HepG2 (cell line): ENCODE data around the gene FAM114A2. TPM values are rescaled to one million over a fixed set of nuclear protein-coding genes. Genes with fewer than 3 reads are reported as not detected.

Experiments
- MZF1 ChIP-seq: sonication (generic); formaldehyde crosslinking; IDR thresholded peaks from 2 replicates; pipeline ENCODE4 v1.8.1; 2023; ENCODE audit warnings: mild to moderate bottlenecking, missing genetic modification reagents, borderline replicate concordance
- RARG ChIP-seq: sonication (generic); formaldehyde crosslinking; IDR thresholded peaks from 2 replicates; pipeline ENCODE4 v1.4.0; 2020; ENCODE audit warnings: low read depth, mild to moderate bottlenecking, missing genetic modification reagents
- SRSF1 ChIP-seq: fragments of 200-400 bp; formaldehyde crosslinking; optimal IDR thresholded peaks from 2 replicates; pipeline ENCODE3; 2017; ENCODE audit warnings: mild to moderate bottlenecking, low read depth, low read length, moderate library complexity
- ZNF143 ChIP-seq: sonication (generic); formaldehyde crosslinking; IDR thresholded peaks from 2 replicates; pipeline ENCODE4 v1.4.0; 2020; ENCODE audit warnings: missing genetic modification reagents
- ZNF235 ChIP-seq: sonication (generic); formaldehyde crosslinking; IDR thresholded peaks from 2 replicates; pipeline ENCODE4 v1.8.1; 2023; ENCODE audit warnings: mild to moderate bottlenecking, missing genetic modification reagents, borderline replicate concordance
- ZNF747 ChIP-seq: sonication (generic); formaldehyde crosslinking; IDR thresholded peaks from 2 replicates; pipeline ENCODE4 v1.8.1; 2023; ENCODE audit warnings: missing genetic modification reagents, mild to moderate bottlenecking, borderline replicate concordance
- polyA plus RNA-seq, 8 experiments: library from polyadenylated mRNA; depleted of rRNA in 3 of 8; stranded (reverse) in 7 of 8; unstranded in 1 of 8; fragments of >200 nt; fragmentation: Illumina TruSeq in 4 of 8; extraction: Trizol in 4 of 8; gene quantifications; 2 replicates each; pipeline versions ENCODE4 v1.2.1 to v1.2.3, GENCODE V29; 2011 to 2016; ENCODE audit warnings: low read depth in 4 of 8, missing spikeins in 1 of 8, mixed read lengths in 1 of 8; ENCODE audit not compliant: insufficient read depth in 1 of 8
- total RNA-seq, 5 experiments: library from RNA; depleted of rRNA; stranded (reverse); fragments of >200 nt; fragmentation: Illumina TruSeq; extraction: Trizol; gene quantifications; 2 replicates each; pipeline ENCODE4 v1.2.3, GENCODE V29; 2016; ENCODE audit warnings: low read depth in 1 of 5
- TF ChIP-seq, protein P1 (sequence below): IDR thresholded peaks from 2 replicates; pipeline ENCODE4 v1.6.1; 2012; ENCODE audit warnings: low read length, improper control_type of control experiment
- TF ChIP-seq, protein P2 (sequence below): sonication (generic); formaldehyde crosslinking; IDR thresholded peaks from 2 replicates; pipeline ENCODE4 v1.4.0; 2020; ENCODE audit warnings: mild to moderate bottlenecking, missing genetic modification reagents

Gene FAM114A2
- total and polyA plus RNA-seq, 2 of the 13 experiments (the other 11 are each of a cell fraction or from before 2014, with no cell fraction given), result 6.9 to 11.4 TPM

DNA sequence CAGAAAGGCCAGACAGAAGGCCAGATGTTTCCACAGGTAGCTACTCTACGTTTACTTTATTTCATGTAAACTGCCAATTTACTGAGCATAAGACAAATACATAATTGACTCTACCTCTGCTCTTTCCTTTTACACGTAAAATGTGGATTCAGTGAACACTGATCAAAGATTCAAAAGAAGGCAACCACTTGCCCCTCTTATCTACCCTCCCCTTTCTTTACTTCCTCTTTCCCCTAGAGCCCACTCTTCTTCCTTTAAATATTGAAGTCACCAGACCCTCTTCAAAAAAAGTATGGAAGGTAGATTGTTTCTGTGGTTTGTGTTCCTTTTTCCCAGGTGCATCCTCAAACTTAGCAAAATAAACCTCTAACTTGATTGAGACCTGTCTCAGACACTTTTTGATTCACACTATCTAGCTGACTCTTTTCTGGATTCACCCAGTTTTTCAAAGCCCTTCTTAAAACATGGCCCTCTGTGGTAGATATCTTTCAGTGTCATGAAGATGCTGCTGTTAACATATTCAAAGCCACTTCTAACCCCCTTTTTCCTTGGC, 6.7 kb downstream of the FAM114A2 start (continued):
- no peak for TF ChIP-seq RARG (CRISPR knock-in tag)
- TF ChIP-seq MZF1, result no peak
- TF ChIP-seq, protein P1, sequence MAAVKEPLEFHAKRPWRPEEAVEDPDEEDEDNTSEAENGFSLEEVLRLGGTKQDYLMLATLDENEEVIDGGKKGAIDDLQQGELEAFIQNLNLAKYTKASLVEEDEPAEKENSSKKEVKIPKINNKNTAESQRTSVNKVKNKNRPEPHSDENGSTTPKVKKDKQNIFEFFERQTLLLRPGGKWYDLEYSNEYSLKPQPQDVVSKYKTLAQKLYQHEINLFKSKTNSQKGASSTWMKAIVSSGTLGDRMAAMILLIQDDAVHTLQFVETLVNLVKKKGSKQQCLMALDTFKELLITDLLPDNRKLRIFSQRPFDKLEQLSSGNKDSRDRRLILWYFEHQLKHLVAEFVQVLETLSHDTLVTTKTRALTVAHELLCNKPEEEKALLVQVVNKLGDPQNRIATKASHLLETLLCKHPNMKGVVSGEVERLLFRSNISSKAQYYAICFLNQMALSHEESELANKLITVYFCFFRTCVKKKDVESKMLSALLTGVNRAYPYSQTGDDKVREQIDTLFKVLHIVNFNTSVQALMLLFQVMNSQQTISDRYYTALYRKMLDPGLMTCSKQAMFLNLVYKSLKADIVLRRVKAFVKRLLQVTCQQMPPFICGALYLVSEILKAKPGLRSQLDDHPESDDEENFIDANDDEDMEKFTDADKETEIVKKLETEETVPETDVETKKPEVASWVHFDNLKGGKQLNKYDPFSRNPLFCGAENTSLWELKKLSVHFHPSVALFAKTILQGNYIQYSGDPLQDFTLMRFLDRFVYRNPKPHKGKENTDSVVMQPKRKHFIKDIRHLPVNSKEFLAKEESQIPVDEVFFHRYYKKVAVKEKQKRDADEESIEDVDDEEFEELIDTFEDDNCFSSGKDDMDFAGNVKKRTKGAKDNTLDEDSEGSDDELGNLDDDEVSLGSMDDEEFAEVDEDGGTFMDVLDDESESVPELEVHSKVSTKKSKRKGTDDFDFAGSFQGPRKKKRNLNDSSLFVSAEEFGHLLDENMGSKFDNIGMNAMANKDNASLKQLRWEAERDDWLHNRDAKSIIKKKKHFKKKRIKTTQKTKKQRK, result no peak
- TF ChIP-seq, protein P2, sequence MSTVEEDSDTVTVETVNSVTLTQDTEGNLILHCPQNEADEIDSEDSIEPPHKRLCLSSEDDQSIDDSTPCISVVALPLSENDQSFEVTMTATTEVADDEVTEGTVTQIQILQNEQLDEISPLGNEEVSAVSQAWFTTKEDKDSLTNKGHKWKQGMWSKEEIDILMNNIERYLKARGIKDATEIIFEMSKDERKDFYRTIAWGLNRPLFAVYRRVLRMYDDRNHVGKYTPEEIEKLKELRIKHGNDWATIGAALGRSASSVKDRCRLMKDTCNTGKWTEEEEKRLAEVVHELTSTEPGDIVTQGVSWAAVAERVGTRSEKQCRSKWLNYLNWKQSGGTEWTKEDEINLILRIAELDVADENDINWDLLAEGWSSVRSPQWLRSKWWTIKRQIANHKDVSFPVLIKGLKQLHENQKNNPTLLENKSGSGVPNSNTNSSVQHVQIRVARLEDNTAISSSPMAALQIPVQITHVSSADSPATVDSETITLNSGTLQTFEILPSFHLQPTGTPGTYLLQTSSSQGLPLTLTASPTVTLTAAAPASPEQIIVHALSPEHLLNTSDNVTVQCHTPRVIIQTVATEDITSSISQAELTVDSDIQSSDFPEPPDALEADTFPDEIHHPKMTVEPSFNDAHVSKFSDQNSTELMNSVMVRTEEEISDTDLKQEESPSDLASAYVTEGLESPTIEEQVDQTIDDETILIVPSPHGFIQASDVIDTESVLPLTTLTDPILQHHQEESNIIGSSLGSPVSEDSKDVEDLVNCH (CRISPR knock-in tag), result no peak
- TF ChIP-seq ZNF747 (CRISPR knock-in tag), result no peak
- TF ChIP-seq SRSF1, result no peak
- TF ChIP-seq ZNF235 (CRISPR knock-in tag), result no peak
- no peak for TF ChIP-seq ZNF143 (CRISPR knock-in tag)
